GM19035 (cell line): ENCODE results near the gene HAVCR2.
A peak's percentile ranks its signal among the peaks of the same experiment; 100 is the strongest.
"Not testable (repeated sequence)": the region's sequence is repeated elsewhere in the genome, so short reads cannot be mapped to it uniquely, and the experiment has no call there.

Experiments used
- ATAC-seq: cut with Tn5 transposase; IDR thresholded peaks from one replicate; pipeline ENCODE4 v1.9.1; 2021; ENCODE audit not compliant: unreplicated experiment

Gene HAVCR2

DNA sequence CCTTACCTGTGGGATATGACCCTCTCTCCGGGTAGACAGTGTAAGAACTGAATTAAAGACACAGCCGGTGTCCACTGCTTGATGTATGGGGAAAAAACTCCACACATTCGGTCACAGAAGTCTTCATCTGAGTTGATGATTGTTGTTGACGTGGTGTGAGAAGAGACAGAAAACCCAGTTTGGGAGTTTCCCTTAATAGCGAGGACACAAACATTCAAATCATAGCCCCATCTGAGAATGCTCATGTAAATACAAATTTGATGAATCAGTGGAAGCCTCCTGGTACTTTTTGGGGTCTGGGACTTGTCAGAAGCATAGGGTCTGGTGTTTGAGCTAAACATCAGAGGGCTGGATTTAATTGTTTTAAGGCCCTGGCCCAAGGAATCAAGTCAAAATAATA is 60.9 kb downstream of the HAVCR2 start:
- peak; percentile 59 for ATAC-seq

- not testable (repeated sequence) for ATAC-seq
Observed at GRCh38 chr5:157047016-157047415, 61.8 kb downstream of the HAVCR2 start.

- no peak for ATAC-seq
Observed at GRCh38 chr5:157046041-157046440, 62.8 kb downstream of the HAVCR2 start.

DNA sequence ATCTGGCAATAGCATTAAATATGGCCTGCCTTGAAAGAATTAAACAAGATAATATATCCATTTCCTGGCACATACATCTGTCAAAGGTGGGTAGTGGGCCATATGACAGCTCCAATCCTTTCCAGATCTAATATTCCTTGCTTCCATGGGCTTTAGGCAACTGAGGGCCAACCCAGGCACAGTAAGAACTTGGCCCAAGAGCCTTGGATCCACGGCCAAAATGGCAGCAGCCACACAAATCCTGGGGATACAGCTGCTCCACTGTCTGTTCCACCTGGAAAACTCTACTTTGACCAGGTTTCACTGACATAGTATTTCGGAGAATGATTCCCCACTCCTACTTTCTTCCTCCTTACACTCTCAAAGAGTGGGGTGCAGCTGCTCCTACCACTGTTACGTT is 63.2 kb downstream of the HAVCR2 start:
- ATAC-seq, result no peak

DNA sequence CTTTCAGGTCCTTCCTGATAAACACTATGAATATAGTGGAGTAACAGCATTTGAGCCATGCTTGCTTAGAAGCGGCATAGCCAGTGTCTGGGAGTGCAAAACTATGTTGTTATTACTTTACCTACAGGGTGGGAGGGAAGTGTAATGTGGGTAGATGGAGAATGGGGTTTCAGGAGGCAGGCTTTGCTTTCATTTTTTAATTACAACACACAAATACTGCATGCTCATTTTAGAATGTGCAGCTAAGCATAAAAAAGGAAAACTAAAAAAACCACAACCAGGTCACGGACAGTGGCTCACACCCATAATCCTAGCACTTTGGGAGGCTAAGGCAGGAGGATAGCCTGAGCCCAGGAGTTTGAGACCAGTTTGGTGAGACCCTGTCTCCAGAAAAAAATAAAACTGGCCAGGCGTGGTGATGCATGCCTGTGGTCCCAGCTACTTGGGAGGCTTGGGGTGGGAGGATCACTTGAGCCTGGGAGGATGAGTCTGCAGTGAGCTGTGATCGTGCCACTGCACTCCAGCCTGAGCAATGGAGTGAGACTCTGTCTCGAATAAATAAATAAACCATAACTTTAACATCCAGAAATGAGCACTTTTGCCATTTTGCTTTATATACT is 70.2 kb downstream of the HAVCR2 start:
- ATAC-seq, result peak; percentile 52
